ENCODE measurements around the gene DZIP1. TPM values are rescaled to one million over a fixed set of nuclear protein-coding genes. Genes with fewer than 3 reads are reported as not detected.
A peak's percentile ranks its signal among the peaks of the same experiment; 100 is the strongest.
"Not testable (repeated sequence)": the region's sequence is repeated elsewhere in the genome, so short reads cannot be mapped to it uniquely, and the experiment has no call there.

Gene DZIP1
- total RNA-seq, 1 experiment from 2014 or later, result 21.4 TPM

- Histone ChIP-seq H3K36me3 (replicated peaks; ENCODE audit: control insufficient read depth, insufficient read depth, low read length) (peaks cover 2% of the 10 kb centered on the region; the same call in 1 of the 2 replicates), H3K4me3 (ENCODE audit: insufficient read depth, low read depth, low read length) (no peak overlapping the region), H3K27me3 (ENCODE audit: control insufficient read depth, insufficient read depth, low read length) (no peaks in the 10 kb centered on the region)
- DNase-seq, result no peak
Measured at GRCh38 chr13:95601906-95602305, 42.6 kb downstream of the DZIP1 start.

- no peak for DNase-seq
- H3K27me3 ChIP-seq (ENCODE audit: control insufficient read depth, insufficient read depth, low read length), result no peaks in the 10 kb centered on the region
- no peak overlapping the region for H3K4me3 ChIP-seq (ENCODE audit: insufficient read depth, low read depth, low read length)
- H3K36me3 ChIP-seq (replicated peaks; ENCODE audit: control insufficient read depth, insufficient read depth, low read length), result peaks cover 2% of the 10 kb centered on the region; the same call in 1 of the 2 replicates
Measured at GRCh38 chr13:95601216-95601615, 43.3 kb downstream of the DZIP1 start.

- no peak overlapping the region for H3K4me3 ChIP-seq (ENCODE audit: insufficient read depth, low read depth, low read length)
- DNase-seq, result no peak
- no peaks in the 10 kb centered on the region; the same call in 1 of the 2 replicates for H3K36me3 ChIP-seq (replicated peaks; ENCODE audit: control insufficient read depth, insufficient read depth, low read length)
- H3K27me3 ChIP-seq (ENCODE audit: control insufficient read depth, insufficient read depth, low read length), result no peaks in the 10 kb centered on the region
Measured at GRCh38 chr13:95596701-95597100, 47.8 kb downstream of the DZIP1 start.

- Histone ChIP-seq H3K4me3 (ENCODE audit: insufficient read depth, low read depth, low read length) (no peak overlapping the region), H3K27me3 (ENCODE audit: control insufficient read depth, insufficient read depth, low read length) (no peaks in the 10 kb centered on the region), H3K36me3 (replicated peaks; ENCODE audit: control insufficient read depth, insufficient read depth, low read length) (peaks cover 3% of the 10 kb centered on the region)
- no peak for DNase-seq
Measured at GRCh38 chr13:95593462-95593861, 51.0 kb downstream of the DZIP1 start.

- no peak for DNase-seq
- Histone ChIP-seq H3K36me3 (replicated peaks; ENCODE audit: control insufficient read depth, insufficient read depth, low read length) (peaks cover 11% of the 10 kb centered on the region), H3K27me3 (ENCODE audit: control insufficient read depth, insufficient read depth, low read length) (no peaks in the 10 kb centered on the region), H3K4me3 (ENCODE audit: insufficient read depth, low read depth, low read length) (no peak overlapping the region)
Measured at GRCh38 chr13:95588721-95589120, 55.8 kb downstream of the DZIP1 start.

- no peaks in the 10 kb centered on the region for H3K27me3 ChIP-seq (ENCODE audit: control insufficient read depth, insufficient read depth, low read length)
Measured at GRCh38 chr13:95588134-95588533, 56.4 kb downstream of the DZIP1 start.

GRCh38 chr13:95585867-95586266 lies 58.6 kb downstream of the DZIP1 start:
- H3K36me3 ChIP-seq (replicated peaks; ENCODE audit: control insufficient read depth, insufficient read depth, low read length), result peaks cover 17% of the 10 kb centered on the region
- no peak overlapping the region for H3K4me3 ChIP-seq (ENCODE audit: insufficient read depth, low read depth, low read length)
- no peak for DNase-seq
- no peaks in the 10 kb centered on the region for H3K27me3 ChIP-seq (ENCODE audit: control insufficient read depth, insufficient read depth, low read length)

More at GRCh38 chr13:95588134-95588533, 56.4 kb downstream of the DZIP1 start:
- Histone ChIP-seq H3K4me3 (ENCODE audit: insufficient read depth, low read depth, low read length) (no peak overlapping the region), H3K36me3 (replicated peaks; ENCODE audit: control insufficient read depth, insufficient read depth, low read length) (peaks cover 11% of the 10 kb centered on the region)
- DNase-seq, result no peak

- DNase-seq, result no peak
- H3K4me3 ChIP-seq (ENCODE audit: insufficient read depth, low read depth, low read length), result no peak overlapping the region
- H3K36me3 ChIP-seq (replicated peaks; ENCODE audit: control insufficient read depth, insufficient read depth, low read length), result peaks cover 8% of the 10 kb centered on the region
Measured at GRCh38 chr13:95579303-95579702, 65.2 kb downstream of the DZIP1 start.

GRCh38 chr13:95573221-95573620 lies 71.3 kb downstream of the DZIP1 start:
- Histone ChIP-seq H3K36me3 (replicated peaks; ENCODE audit: control insufficient read depth, insufficient read depth, low read length) (peaks cover 1% of the 10 kb centered on the region; the same call in 1 of the 2 replicates), H3K27me3 (ENCODE audit: control insufficient read depth, insufficient read depth, low read length) (no peaks in the 10 kb centered on the region), H3K4me3 (ENCODE audit: insufficient read depth, low read depth, low read length) (no peak overlapping the region)
- DNase-seq, result no peak

More at GRCh38 chr13:95579303-95579702, 65.2 kb downstream of the DZIP1 start:
- H3K27me3 ChIP-seq (ENCODE audit: control insufficient read depth, insufficient read depth, low read length), result no peaks in the 10 kb centered on the region

GRCh38 chr13:95571941-95572340 lies 72.6 kb downstream of the DZIP1 start:
- no peak for DNase-seq
- Histone ChIP-seq H3K4me3 (ENCODE audit: insufficient read depth, low read depth, low read length) (no peak overlapping the region), H3K36me3 (replicated peaks; ENCODE audit: control insufficient read depth, insufficient read depth, low read length) (peaks cover 1% of the 10 kb centered on the region; the same call in 1 of the 2 replicates), H3K27me3 (ENCODE audit: control insufficient read depth, insufficient read depth, low read length) (no peaks in the 10 kb centered on the region)

GRCh38 chr13:95570016-95570415 lies 74.5 kb downstream of the DZIP1 start:
- Histone ChIP-seq H3K4me3 (ENCODE audit: insufficient read depth, low read depth, low read length) (no peak overlapping the region), H3K27me3 (ENCODE audit: control insufficient read depth, insufficient read depth, low read length) (no peaks in the 10 kb centered on the region), H3K36me3 (replicated peaks; ENCODE audit: control insufficient read depth, insufficient read depth, low read length) (no peaks in the 10 kb centered on the region; the same call in 1 of the 2 replicates)
- no peak for DNase-seq

GRCh38 chr13:95568131-95568530 lies 76.4 kb downstream of the DZIP1 start:
- Histone ChIP-seq H3K36me3 (replicated peaks; ENCODE audit: control insufficient read depth, insufficient read depth, low read length) (no peaks in the 10 kb centered on the region; the same call in 1 of the 2 replicates), H3K27me3 (ENCODE audit: control insufficient read depth, insufficient read depth, low read length) (no peaks in the 10 kb centered on the region), H3K4me3 (ENCODE audit: insufficient read depth, low read depth, low read length) (no peak overlapping the region)
- DNase-seq, result no peak

- H3K36me3 ChIP-seq (replicated peaks; ENCODE audit: control insufficient read depth, insufficient read depth, low read length); H3K4me3 ChIP-seq (ENCODE audit: insufficient read depth, low read depth, low read length); H3K27me3 ChIP-seq (ENCODE audit: control insufficient read depth, insufficient read depth, low read length); DNase-seq: not testable (repeated sequence)
Measured at GRCh38 chr13:95565758-95566157, 78.7 kb downstream of the DZIP1 start.

- DNase-seq, result no peak
- Histone ChIP-seq H3K36me3 (replicated peaks; ENCODE audit: control insufficient read depth, insufficient read depth, low read length) (no peaks in the 10 kb centered on the region; the same call in 1 of the 2 replicates), H3K27me3 (ENCODE audit: control insufficient read depth, insufficient read depth, low read length) (no peaks in the 10 kb centered on the region), H3K4me3 (ENCODE audit: insufficient read depth, low read depth, low read length) (no peak overlapping the region)
Measured at GRCh38 chr13:95564733-95565291, 79.7 kb downstream of the DZIP1 start.

- peak; percentile 16 for DNase-seq
Measured at GRCh38 chr13:95564091-95564490, 80.4 kb downstream of the DZIP1 start.

More at GRCh38 chr13:95564091-95564490, 80.4 kb downstream of the DZIP1 start:
- Histone ChIP-seq H3K36me3 (replicated peaks; ENCODE audit: control insufficient read depth, insufficient read depth, low read length) (no peaks in the 10 kb centered on the region; the same call in 1 of the 2 replicates), H3K4me3 (ENCODE audit: insufficient read depth, low read depth, low read length) (no peak overlapping the region), H3K27me3 (ENCODE audit: control insufficient read depth, insufficient read depth, low read length) (no peaks in the 10 kb centered on the region)
